Measurements from ENCODE around the gene LHPP. TPM values are rescaled to one million over a fixed set of nuclear protein-coding genes. Genes with fewer than 3 reads are reported as not detected.

LHPP gene
- total RNA-seq, 1 donor from 2014 or later: 7.6 TPM

GRCh38 chr10:124533266-124533665 is 71.6 kb downstream of the LHPP start:
- DNase-seq: no peak
- intact Hi-C loops (cut with micrococcal nuclease): loop anchor here (10.0 kb wide), 1 partner anchor 292 kb away; no protein-coding TSS in a partner anchor

GRCh38 chr10:124534231-124534798 is 72.7 kb downstream of the LHPP start:
- no peaks in the 10 kb centered on the region for H3K27me3 ChIP-seq (ENCODE audit: low read depth)
- H3K27ac ChIP-seq (replicated peaks): no peak overlapping the region
- no peaks in the 10 kb centered on the region for H3K36me3 ChIP-seq
- H3K4me1 ChIP-seq: peaks cover 20% of the 10 kb centered on the region
- no peak overlapping the region for H3K4me3 ChIP-seq
- no peaks in the 10 kb centered on the region for H3K9me3 ChIP-seq (replicated peaks)
- intact Hi-C loops (cut with micrococcal nuclease): loop anchor here (10.0 kb wide), 1 partner anchor 290 kb away; no protein-coding TSS in a partner anchor
- TF ChIP-seq CTCF (IDR thresholded peaks at IDR 0.05; ENCODE audit: borderline replicate concordance): peak; percentile 55
- DNase-seq: peak; percentile 52

More at GRCh38 chr10:124533266-124533665, 71.6 kb downstream of the LHPP start:
- Histone ChIP-seq H3K27ac (replicated peaks) (no peak overlapping the region), H3K9me3 (replicated peaks) (no peaks in the 10 kb centered on the region), H3K27me3 (ENCODE audit: low read depth) (no peaks in the 10 kb centered on the region), H3K4me3 (no peak overlapping the region), H3K4me1 (peaks cover 20% of the 10 kb centered on the region), H3K36me3 (no peaks in the 10 kb centered on the region)
- no peak for TF ChIP-seq CTCF (IDR thresholded peaks at IDR 0.05; ENCODE audit: borderline replicate concordance)

GRCh38 chr10:124534826-124535601 is 73.4 kb downstream of the LHPP start:
- H3K4me3 ChIP-seq: no peak overlapping the region
- H3K36me3 ChIP-seq: no peaks in the 10 kb centered on the region
- no peaks in the 10 kb centered on the region for H3K9me3 ChIP-seq (replicated peaks)
- TF ChIP-seq CTCF (IDR thresholded peaks at IDR 0.05; ENCODE audit: borderline replicate concordance): no peak
- H3K27ac ChIP-seq (replicated peaks): no peak overlapping the region
- DNase-seq: no peak
- H3K4me1 ChIP-seq: peaks cover 21% of the 10 kb centered on the region
- intact Hi-C loops (cut with micrococcal nuclease): loop anchor here (10.0 kb wide), 1 partner anchor 290 kb away; no protein-coding TSS in a partner anchor
- H3K27me3 ChIP-seq (ENCODE audit: low read depth): no peaks in the 10 kb centered on the region

- H3K4me1 ChIP-seq: peaks cover 23% of the 10 kb centered on the region
- intact Hi-C loops (cut with micrococcal nuclease): loop anchor here (10.0 kb wide), 1 partner anchor 289 kb away; no protein-coding TSS in a partner anchor
These were observed 74.3 kb downstream of the LHPP start for GRCh38 chr10:124535731-124536495.

More at GRCh38 chr10:124535731-124536495, 74.3 kb downstream of the LHPP start:
- no peaks in the 10 kb centered on the region for H3K36me3 ChIP-seq
- H3K27ac ChIP-seq (replicated peaks): peak overlapping the region; percentile 37
- no peaks in the 10 kb centered on the region for H3K27me3 ChIP-seq (ENCODE audit: low read depth)
- no peak overlapping the region for H3K4me3 ChIP-seq
- H3K9me3 ChIP-seq (replicated peaks): no peaks in the 10 kb centered on the region
- no peak for DNase-seq
- TF ChIP-seq CTCF (IDR thresholded peaks at IDR 0.05; ENCODE audit: borderline replicate concordance): no peak
